Gastrocnemius medialis (tissue), 4 donors: ENCODE measurements around the gene NOC4L.

Source experiments
- CTCF ChIP-seq, 5 experiments: fragments of 450-650 bp in 3 of 5; fragments of 200-600 bp in 2 of 5; sonication (generic) in 2 of 5; IDR thresholded peaks in 4 of 5; conservative IDR thresholded peaks in 1 of 5; 1 replicate in 4 of 5; 2 replicates in 1 of 5; pipeline ENCODE4 v1.5.1; 2016 to 2019; ENCODE audit warnings: antibody characterized with exemption in 5 of 5, mild to moderate bottlenecking in 3 of 5, moderate library complexity in 3 of 5
- POLR2A ChIP-seq, 2 donors: fragments of 450-650 bp; IDR thresholded peaks; one replicate each; pipeline ENCODE4 v1.6.1; 2017; ENCODE audit warnings: antibody characterized with exemption in 2 of 2, mild to moderate bottlenecking in 2 of 2, moderate library complexity in 2 of 2

- no peak for TF ChIP-seq CTCF (IDR thresholded peaks at IDR 0.05 in 4 of 5, conservative IDR thresholded peaks at IDR 0.05 in 1 of 5)
- no peak for TF ChIP-seq POLR2A (IDR thresholded peaks at IDR 0.05)
These were observed 24.2 kb downstream of the NOC4L start for GRCh38 chr12:132168311-132169031.
